HT1080 (cell line): Measurements from ENCODE around the gene CFAP46. TPM values are rescaled to one million over a fixed set of nuclear protein-coding genes. Genes with fewer than 3 reads are reported as not detected.
"Not testable (repeated sequence)": the region's sequence is repeated elsewhere in the genome, so short reads cannot be mapped to it uniquely, and the experiment has no call there.

ENCODE experiments used
- DNase-seq: peaks from one replicate; pipeline ENCODE4 v3.0.0-alpha.2; 2015; ENCODE audit warnings: low read depth
- total RNA-seq: library from RNA; depleted of rRNA; stranded (reverse); fragments of >200 nt; shearing (Covaris generic); gene quantifications from 2 replicates; pipeline ENCODE4 v1.2.3, GENCODE V29; 2014

Gene CFAP46
- total RNA-seq, 1 experiment from 2014 or later, result 0.35 TPM

DNA sequence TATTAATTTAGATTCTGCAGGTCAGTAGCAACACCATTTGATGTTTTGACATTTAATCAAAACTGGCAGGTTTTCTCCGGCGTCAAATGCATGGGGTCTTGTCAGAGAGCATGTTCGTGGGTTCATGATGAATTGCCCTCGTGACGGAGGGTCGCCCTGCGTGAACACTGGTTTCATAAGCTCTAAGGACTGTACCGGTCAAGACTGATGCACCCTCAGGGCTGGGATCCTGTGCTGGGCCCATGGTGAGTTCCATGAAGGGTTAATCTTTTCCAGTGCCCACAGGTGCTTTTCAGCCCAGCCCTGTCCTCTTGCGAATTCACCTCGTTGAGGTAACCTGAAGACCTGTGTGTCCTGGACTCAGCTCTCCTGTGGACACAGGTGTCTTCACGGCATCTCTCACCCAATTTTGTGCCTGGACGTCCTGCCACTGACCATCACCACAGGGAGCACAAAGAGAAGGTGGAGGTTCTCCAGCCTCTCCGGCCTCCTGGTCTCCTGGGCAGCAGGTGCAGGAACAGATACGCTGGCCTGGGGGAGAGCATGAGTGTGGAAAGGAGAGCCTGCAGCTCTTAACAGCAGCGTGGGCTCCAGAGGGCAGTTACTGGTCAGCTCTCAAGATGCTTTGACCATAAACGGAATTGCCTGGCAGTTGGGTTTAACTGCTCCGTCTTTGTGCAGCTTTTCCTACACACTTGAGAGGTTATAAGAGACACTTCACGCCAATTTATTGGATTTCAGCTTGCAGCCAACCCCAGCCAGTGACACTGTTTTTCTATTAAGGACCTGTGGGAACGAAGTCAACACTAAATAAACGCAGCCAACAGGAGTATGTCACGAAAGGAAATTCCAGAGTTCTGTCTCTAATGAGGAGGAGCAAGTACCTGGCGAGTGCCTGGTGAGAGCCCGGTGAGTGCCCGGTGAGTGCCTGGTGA lies 37.4 kb upstream of the CFAP46 start:
- DNase-seq, result no peak

- DNase-seq, result no peak
These were observed 36.2 kb upstream of the CFAP46 start for GRCh38 chr10:132978542-132978941.

DNA sequence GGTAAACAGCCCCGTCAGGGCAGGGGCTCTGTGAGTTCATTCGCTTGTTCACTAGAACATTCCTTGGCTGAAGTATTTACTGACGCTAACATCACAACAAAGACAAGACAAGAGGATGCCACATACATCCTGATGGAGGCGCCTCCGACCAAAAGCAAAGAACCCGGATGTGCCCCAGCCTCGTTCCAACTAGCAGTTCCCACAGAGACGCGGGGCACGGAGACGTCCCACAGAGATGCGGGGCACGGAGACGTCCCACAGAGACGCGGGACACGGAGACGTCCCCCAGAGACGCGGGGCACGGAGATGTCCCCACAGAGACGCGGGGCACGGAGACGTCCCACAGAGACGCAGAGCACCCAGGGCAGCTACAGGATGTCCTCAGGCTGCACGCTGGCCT lies 35.4 kb upstream of the CFAP46 start:
- DNase-seq, result no peak

- DNase-seq, result no peak
These were observed 34.7 kb upstream of the CFAP46 start for GRCh38 chr10:132977076-132977475.

DNA sequence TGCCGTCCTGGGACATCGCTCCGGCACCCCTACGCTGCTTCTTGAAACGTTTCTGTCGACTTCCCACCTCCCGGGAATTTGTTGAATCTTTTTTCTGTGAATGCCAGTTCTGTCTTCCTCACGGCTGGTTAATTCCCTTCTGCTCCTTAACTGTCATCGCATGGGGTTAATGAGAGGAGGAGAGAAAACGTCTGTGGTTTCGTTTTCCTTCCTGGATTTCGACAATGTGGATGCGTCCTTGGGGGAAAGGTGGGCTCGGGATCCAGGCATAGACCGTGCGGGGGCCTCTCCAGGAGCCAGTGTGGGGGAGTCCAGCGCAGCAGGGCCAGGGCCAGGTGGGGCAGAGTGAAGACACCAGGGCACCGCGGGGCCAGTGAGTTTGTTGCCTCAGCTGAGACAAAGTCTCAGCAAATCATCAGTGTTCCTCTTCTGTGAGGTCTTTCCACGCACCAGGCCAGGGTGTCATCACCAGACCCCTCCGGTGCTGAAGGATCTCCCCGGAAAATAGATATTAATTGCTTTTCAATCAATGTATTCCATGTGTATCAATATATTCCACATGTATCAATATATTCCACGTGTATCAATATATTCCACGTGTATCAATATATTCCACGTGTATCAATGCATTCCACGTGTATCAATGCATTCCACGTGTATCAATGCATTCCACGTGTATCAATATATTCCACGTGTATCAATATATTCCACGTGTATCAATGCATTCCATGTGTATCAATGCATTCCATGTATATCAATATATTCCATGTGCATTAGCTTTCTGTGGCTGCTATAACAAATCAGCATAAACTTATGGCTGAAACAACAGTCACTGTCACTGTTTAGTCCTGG lies 33.7 kb upstream of the CFAP46 start:
- DNase-seq, result no peak

DNA sequence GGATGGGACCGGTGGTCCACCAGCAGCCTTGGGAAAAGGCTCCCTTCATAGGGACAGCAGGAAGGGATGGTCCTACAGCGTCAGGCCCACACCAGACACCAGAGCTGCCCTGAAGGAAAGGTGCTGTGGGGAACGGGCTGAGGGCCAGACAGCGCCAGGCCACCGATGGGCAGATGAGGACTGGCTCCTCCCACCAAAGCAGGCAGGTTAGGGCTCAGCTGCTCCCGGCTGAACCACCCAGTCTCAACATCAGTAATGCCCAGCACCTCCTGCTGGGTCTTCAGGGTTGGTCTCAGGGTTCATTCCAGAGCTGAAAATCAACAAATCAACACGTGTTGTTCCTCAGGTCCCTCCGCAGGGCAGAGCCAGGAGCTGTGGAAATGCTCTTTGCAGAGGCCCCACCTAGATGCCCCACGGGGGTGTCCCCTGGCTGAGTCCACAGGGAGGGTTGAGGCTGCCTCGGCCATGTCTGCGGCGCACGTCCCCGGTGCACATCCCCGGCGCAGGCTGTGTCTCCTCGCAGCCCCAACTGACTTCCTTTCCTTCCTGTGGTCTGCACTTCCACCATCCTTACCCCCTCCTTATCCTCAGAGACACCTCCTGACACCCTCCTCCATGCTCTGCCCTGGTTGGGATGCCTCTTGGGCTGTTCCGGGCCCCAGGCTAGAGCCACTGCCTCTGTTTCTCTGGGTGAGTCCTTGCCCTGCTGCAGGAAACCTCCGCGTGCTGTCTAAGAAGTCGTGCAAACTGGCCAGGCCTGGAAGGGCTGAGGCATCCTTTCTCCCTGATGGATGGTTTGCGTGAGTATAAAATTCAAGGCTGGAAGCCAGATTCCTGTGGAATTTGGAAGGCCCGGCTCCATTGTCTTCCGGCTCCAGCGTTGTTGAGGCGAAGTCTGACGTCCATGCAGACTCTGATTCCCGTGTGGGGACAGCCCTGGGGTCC lies 32.8 kb upstream of the CFAP46 start:
- DNase-seq, result no peak

DNA sequence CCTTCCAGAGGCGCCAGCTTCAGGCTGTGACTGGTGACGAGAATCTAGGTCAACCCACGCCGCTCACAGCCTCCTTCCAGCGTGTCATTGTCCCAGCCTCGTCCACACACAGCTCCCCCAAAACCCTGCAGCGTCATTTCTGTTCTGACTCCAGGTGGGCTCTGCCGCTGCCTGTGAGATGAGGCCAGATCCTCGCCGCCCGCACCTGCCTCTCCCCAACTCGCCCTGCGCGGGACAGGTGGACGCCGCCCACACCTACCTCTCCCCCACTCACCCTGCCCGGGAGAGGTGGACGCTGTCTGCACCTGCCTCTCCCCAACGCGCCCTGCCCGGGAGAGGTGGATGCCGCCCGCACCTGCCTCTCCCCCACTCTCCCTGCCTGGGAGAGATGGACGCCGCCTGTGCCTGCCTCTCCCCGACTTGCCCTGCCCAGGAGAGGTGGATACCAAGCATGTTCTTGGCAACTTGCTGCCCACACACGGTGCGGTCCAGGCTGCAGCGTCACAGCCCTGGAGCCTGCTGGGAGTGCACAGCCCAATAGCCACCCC lies 32.0 kb upstream of the CFAP46 start:
- no peak for DNase-seq

- no peak for DNase-seq
These were observed 31.5 kb upstream of the CFAP46 start for GRCh38 chr10:132973903-132974241.

DNA sequence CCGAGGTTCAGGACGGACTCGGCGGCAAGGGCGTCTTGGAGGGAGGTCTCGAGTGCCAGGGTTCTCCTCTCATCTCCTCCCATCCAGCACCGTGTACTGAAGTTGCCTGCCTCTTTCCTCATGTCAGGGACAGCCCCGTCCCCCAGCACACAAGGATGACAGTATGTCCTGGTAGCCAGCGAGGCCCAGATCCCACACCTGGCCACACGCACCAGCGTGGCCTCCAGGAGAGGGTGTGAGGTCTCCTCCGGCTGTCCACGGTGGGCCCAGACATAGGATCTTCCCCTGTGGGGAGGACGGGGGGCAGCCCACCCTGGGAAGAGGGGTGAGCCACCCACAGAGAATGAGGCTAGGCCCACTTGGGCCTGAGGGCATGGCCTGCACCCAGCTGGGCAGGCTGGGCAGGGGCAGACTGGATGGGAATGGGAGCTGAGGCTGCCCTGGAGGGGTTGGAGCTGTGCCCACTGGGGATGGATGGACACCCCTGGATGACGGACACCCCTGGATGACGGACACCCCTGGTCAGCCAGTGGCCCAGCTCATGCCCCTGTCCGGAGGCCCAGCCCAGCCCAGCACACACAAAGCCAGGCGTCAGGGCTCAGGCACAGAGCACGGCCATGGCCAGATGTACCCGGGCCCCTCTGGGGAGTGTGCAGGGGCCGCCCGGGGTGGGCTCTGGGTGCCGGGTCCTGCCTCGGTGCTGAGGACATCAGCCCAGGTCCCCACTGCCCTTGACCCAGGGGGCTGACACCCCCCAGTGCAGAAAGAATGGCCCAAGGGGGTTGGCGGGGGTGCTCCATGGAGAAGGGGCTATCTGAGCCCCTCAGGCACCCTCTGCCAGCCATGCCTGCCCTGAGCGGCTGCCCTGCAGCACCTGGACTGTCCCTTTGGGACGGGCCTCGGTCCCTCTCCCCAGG lies 30.9 kb upstream of the CFAP46 start:
- DNase-seq, result no peak

DNA sequence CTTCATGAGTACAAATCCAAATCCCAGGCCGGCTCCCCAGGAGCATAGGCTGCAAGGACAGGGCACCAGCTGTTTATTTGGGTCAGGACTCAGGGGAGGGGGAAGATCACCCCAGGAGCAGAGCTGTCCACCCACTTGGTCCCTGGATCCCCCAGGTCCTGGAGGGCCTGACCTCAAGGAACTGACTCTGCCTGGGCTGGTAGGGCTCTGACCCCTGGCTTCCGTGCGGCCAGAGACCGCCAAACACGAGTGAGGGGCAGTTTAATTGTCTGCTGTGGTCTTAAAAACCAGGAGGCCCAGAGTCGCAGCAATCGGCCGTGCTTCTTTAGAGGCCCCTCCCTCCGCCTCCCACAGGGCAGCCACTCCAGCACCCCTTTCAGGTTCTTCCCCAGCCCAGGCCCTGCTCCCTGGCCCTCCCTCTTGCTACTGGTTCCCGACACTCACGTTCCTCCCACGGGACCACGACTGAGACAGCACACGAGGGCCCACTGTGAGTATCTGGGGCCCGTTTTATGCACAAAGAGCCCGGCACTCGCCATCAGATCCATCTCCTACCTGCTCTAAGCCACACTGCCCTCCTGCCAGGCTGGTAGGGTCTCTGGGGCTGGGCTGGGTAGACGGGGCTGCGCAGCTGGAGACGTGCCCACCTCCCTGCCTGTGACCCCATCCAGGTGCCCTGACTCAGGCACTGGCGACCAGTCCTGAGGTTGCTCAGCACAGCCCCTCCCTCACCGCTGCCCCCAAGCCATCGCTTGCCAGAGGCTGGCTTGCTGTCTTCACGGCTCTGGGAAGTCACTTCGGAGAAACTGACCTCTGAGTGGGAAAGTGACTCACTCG lies 30.0 kb upstream of the CFAP46 start:
- DNase-seq, result no peak

- DNase-seq, result no peak
These were observed 29.2 kb upstream of the CFAP46 start for GRCh38 chr10:132971448-132972148.

DNA sequence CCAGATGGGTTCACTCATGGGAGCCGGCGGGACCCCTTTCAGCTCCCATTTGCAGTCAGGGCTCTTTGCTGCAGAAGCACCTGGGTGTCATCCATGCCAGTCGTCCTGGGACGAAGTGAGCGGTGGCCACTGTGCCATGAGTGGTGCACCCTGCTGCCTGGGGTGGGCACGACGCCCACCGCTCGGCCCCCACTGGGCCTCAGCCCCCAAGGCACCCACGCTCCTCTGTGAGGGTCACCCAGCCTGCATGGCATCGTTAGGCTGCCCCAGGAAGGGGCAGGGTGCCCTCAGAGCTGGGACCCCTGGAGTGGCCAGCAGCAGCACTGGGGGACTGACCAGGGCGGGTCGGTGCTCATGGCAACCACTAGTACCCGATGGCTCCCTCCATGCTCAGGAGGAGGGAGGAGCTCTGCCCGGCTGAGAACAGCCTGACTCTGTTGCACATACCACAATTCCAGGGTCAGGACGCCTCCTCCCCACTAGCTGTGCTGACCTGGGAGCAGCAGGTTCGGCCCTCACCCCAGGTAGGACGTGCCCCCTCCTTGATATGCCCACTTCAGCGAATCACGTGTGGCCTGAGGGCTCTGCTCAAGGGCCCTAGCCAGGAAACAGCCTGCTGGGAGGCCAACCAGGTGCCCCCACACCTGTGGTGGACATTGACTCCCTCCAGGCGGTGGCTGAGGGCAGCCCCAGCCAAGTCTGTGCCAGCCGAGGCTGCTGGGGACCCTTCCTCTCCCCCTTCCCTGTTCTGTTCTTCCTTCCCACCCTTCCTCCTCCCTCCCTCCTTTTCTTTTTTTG lies 28.5 kb upstream of the CFAP46 start:
- no peak for DNase-seq

GRCh38 chr10:132967540-132967939 lies 25.2 kb upstream of the CFAP46 start:
- DNase-seq, result peak; percentile 13

DNA sequence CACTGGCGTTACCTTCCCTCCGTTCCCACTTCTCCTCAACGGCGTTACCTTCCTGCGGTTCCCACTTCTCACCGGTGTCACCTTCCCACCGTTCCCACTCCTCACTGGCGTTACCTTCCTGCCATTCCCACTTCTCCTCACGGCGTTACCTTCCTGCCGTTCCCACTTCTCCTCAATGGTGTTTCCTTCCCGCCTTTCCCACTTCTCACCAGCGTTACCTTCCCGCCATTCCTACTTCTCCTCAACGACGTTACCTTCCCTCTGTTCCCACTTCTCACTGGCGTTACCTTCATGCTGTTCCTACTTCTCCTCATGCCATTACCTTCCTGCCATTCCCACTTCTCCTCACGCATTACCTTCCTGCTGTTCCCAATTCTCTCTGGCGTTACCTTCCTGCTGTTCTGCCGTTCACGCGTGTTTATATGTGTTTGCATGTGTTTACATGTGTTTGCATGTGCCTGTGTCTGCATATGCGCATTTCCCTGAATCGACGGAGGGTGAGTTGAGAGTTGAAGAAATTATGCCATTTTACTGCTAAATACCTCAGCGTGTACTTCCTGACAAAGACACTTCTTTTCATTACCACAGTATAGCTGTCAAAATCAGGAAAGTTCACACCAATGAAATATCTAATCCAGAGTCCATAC lies 23.2 kb upstream of the CFAP46 start:
- DNase-seq, result peak; percentile 21

GRCh38 chr10:132964707-132965410 lies 22.5 kb upstream of the CFAP46 start:
- not testable (repeated sequence) for DNase-seq

- no peak for DNase-seq
These were observed 21.9 kb upstream of the CFAP46 start for GRCh38 chr10:132964231-132964630.
